GM19467 (cell line): ENCODE data around the gene HIRA.
"Not testable (repeated sequence)": the region's sequence is repeated elsewhere in the genome, so short reads cannot be mapped to it uniquely, and the experiment has no call there.

Source experiments
- ATAC-seq: cut with Tn5 transposase; IDR thresholded peaks from one replicate; pipeline ENCODE4 v1.9.1; 2021; ENCODE audit warnings: mild to moderate bottlenecking, moderate library complexity; ENCODE audit not compliant: unreplicated experiment

The HIRA gene

DNA sequence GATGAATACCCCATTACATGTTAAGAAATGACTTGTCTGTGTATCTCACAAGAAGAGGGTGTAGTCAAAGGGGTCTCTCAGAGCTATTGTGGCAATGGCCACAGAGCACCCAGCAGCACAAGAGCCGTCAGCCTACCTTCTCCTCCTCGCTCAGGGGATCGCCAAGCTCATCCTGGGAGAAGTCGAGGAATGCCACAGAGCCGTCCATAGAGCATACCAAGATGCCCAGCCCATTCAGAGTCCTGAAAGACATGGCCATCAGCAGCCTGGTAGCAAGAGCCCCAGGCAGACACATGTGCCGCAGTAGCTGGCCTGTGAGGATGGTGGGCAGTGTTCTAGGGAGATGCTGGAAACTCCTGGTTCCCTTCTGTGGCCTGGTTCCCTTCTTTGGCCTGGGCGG lies 44.0 kb downstream of the HIRA start:
- no peak for ATAC-seq

DNA sequence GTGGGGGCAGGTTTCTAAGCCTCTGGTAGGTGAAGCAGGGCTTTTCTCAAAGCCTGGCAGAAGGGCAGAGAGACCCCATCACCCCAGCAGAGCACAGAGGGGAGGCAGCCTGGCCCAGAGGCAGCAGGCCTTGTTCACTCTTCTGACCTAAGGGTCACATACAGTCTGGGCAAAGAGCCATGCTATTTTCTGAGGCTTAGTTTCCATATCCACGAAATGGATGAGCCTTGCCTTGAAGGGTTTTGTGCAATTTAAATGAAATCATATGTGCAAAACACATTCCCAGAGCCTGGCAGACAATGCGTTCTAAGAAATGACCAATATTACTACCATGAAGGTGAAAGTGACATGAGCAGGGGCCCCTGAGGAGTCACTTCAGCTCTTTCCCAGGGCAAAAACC lies 44.5 kb downstream of the HIRA start:
- ATAC-seq = no peak

DNA sequence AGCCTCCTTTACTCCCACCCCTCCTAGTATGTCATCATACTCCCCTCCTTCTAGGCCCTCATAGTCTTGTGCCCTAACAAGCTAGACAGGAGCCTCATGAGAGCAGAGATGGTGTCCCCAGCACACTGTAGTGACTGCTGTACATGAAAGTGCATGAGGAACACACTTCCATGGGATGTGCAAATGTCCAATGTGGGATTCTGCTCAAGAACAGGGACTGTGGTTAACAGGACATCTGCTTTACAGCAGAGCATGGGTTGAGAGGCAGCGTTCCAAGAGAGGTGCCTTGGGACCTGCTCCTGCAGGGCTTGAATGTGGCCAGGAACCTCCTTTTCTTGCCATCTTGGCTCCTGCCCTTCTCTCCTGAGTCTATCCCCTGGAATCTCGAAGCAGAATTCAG lies 45.3 kb downstream of the HIRA start:
- ATAC-seq = no peak

- ATAC-seq = no peak
Measured at GRCh38 chr22:19385221-19385906, 46.2 kb downstream of the HIRA start.

DNA sequence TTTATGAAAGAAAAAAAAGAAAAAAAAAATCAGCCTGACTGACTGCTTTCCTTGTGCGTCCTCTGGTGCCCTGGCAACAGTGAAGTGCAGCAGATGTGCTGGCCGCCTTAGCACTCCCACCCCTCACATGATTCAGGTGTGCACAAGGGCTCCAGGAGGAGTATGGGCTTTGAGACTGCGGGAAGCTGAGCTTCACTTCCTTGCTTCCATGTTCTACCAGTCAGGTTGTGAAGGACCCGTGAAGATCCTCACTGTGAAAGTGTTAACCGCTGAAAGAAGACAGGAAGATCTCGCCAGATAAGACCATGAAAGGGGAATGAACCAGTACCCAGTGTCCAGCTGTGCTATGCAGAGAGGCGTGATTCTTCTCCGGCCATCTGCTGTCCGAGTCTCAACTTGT lies 48.2 kb downstream of the HIRA start:
- ATAC-seq = no peak

- ATAC-seq = no peak
Measured at GRCh38 chr22:19382240-19382639, 49.3 kb downstream of the HIRA start.

DNA sequence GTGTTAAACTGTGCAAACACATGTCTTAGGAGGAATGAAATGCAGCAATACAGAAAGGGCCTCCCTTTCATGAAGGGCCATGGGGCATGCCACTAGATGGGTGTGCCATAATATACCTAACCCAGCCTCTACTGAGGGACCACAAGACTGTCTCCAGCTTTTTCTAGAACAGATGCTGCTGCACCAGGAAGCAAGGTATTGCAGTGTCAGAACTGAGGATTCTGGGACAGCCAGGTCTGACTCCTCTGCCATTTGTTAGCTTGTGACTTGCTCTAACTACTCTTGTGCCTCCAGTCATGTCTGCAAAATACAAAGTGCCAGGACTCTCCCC lies 53.2 kb downstream of the HIRA start:
- no peak for ATAC-seq

GRCh38 chr22:19377565-19378343 lies 53.8 kb downstream of the HIRA start:
- ATAC-seq = no peak

DNA sequence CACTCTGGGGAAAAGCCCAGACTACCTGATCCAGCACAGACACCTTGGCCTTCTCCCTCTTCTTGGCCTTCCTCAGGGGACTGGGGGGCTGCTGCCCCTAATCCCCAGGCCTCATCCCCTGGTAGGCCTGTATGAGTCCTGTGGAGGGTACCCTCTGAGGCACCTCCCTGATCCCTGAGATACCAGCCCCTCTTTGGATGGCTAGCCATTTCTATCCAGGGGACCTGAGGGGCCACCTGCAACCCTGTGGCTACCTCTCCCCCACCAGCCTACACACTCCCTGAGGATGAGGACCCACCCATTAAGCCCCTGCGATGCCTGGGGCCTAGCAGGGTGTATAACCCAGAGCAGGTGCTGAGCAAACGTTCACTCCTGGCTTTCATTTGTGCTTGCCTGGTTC lies 54.6 kb downstream of the HIRA start:
- no peak for ATAC-seq

GRCh38 chr22:19376247-19376646 lies 55.3 kb downstream of the HIRA start:
- no peak for ATAC-seq

GRCh38 chr22:19375435-19375834 lies 56.1 kb downstream of the HIRA start:
- no peak for ATAC-seq

DNA sequence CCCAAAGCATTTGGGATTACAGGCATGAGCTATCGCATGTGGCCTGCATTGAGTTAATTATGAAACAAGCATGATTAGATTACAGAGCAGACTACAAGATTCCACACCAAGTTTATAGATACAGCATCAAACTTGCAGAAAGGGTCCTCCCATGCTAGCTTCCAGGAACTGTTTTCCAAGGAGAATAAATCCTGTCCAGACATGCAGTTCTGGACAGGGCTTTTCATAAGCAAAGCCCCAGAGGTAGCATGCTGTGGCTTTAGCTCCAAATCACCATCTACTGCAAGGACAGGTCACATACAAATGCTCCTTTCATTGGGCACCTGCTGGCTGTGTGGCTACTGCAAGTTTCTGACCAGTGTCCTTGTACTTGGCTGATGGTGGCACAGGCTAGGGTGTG lies 57.1 kb downstream of the HIRA start:
- ATAC-seq = no peak

DNA sequence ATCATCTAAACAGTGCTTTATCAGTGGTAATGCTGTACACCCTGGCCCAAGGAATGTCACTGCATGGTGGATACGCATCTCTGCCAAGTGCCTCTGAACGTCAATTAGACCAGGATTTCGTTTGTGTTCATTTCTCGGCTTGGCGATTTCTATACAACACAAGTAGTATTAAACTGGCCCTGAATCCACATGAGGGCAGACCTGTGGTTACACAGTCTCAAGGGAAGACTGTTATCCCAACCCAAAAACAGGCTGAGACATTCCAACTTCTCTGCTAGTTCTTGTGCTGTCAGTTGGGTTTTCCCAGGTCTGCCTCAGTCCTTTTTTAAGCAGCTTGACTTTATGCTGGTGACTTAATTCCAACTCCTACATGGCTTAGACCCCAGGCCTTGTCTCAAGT lies 58.1 kb downstream of the HIRA start:
- no peak for ATAC-seq

DNA sequence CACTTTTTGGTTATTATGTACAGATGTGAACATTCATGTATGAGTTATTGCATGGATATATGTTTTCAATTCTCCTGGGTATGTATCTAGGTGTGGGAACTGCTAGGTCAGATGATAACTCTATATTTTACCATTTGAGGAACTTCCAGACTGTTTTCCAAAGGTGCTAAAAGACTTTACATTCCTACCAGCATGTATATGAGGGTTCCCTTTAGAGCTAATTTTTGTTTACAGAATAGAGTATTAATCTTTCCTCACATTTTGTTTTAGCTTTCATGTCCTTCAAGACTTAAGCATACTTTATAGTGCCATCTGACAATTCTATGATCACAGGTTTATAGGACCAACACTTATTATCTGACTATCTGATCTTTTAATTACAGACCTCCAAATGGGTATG lies 59.6 kb downstream of the HIRA start:
- no peak for ATAC-seq

GRCh38 chr22:19368876-19369275 lies 62.7 kb downstream of the HIRA start:
- no peak for ATAC-seq

- no peak for ATAC-seq
Measured at GRCh38 chr22:19367763-19368367, 63.7 kb downstream of the HIRA start.

DNA sequence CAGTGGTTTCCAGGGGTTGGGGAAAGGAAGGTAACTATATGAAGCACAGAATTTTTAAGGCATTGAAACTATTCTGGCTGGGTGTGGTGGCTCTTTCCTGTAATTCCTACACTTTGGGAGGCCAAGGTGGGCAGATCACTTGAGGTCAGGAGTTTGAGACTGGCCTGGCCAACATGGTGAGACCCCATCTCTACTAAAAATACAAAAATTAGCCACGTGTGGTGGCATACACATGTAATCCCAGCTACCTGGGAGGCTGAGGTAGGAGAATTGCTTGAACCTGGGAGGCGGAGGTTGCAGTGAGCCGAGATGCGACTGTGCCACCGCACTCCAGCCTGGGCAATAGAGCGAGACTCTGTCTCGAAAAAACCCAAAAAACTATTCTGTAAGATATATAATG lies 68.0 kb downstream of the HIRA start:
- ATAC-seq = not testable (repeated sequence)

- ATAC-seq = no peak
Measured at GRCh38 chr22:19361501-19362103, 69.9 kb downstream of the HIRA start.

- ATAC-seq = no peak
Measured at GRCh38 chr22:19360862-19361261, 70.7 kb downstream of the HIRA start.

- ATAC-seq = no peak
Measured at GRCh38 chr22:19360300-19360792, 71.2 kb downstream of the HIRA start.

DNA sequence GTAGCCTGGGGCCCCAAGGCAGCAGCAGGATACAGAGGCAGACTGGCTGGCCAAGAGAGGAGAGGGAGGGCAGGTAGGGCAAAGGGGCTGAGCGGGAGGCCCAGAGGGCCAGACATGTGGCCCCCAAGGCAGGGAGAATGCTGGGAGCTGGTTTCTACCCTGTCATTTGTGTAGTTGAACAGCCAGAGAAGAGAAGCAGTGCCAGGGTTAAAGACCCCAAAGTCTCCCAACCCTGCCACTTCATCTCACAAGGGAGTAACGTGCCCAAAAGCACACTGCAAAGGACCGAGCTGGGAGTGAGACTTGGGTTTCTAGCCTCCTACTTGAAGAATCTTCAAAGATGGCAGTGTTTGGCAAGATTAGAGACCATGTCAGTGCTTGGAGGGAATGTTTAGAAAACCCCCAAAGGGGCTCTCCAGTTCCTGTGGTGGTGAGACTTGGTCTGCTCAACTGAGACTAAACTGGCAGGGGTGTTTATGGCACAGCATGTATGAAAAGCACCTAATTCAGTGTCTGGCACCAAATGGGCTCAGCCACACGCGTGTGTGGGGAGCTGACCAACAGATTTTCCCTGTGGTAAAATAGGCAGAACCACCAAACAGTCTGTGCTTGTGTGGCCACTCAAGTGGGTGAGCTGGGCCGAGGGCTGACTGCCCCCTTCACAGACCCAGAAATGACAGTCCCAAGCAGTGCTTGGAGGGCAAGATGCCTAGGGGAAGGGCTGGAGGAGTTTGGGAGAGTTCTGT lies 71.8 kb downstream of the HIRA start:
- ATAC-seq = no peak
